ENCODE results near the gene HIC1.
A peak's percentile ranks its signal among the peaks of the same experiment; 100 is the strongest.

HIC1 gene

GRCh38 chr17:2019723-2020122 lies 35.2 kb upstream of the HIC1 start:
- Histone ChIP-seq H3K27ac (ENCODE audit: low read depth, low read length) (no peak overlapping the region), H3K36me3 (ENCODE audit: control insufficient read depth, insufficient read depth, low read length) (no peaks in the 10 kb centered on the region), H3K4me3 (ENCODE audit: low read length) (no peak overlapping the region), H3K4me1 (ENCODE audit: control insufficient read depth, insufficient read depth, low read length) (no peaks in the 10 kb centered on the region), H3K9ac (ENCODE audit: low read length) (no peak overlapping the region), H3K27me3 (ENCODE audit: control insufficient read depth, insufficient read depth, low read length) (peaks cover 10% of the 10 kb centered on the region)

GRCh38 chr17:2020721-2021120 lies 34.2 kb upstream of the HIC1 start:
- peaks cover 10% of the 10 kb centered on the region for H3K27me3 ChIP-seq (ENCODE audit: control insufficient read depth, insufficient read depth, low read length)
- no peaks in the 10 kb centered on the region for H3K4me1 ChIP-seq (ENCODE audit: control insufficient read depth, insufficient read depth, low read length)

GRCh38 chr17:2022647-2023240 lies 32.2 kb upstream of the HIC1 start:
- H3K4me3 ChIP-seq (ENCODE audit: low read length): no peak overlapping the region
- peaks cover 10% of the 10 kb centered on the region for H3K27me3 ChIP-seq (ENCODE audit: control insufficient read depth, insufficient read depth, low read length)
- no peaks in the 10 kb centered on the region for H3K4me1 ChIP-seq (ENCODE audit: control insufficient read depth, insufficient read depth, low read length)
- H3K36me3 ChIP-seq (ENCODE audit: control insufficient read depth, insufficient read depth, low read length): no peaks in the 10 kb centered on the region
- no peak overlapping the region for H3K27ac ChIP-seq (ENCODE audit: low read depth, low read length)
- no peak overlapping the region for H3K9ac ChIP-seq (ENCODE audit: low read length)

More at GRCh38 chr17:2020721-2021120, 34.2 kb upstream of the HIC1 start:
- H3K27ac ChIP-seq (ENCODE audit: low read depth, low read length): no peak overlapping the region
- no peaks in the 10 kb centered on the region for H3K36me3 ChIP-seq (ENCODE audit: control insufficient read depth, insufficient read depth, low read length)
- H3K4me3 ChIP-seq (ENCODE audit: low read length): no peak overlapping the region
- H3K9ac ChIP-seq (ENCODE audit: low read length): no peak overlapping the region

- Histone ChIP-seq H3K4me3 (ENCODE audit: low read length) (no peak overlapping the region), H3K27me3 (ENCODE audit: control insufficient read depth, insufficient read depth, low read length) (peaks cover 11% of the 10 kb centered on the region), H3K9ac (ENCODE audit: low read length) (no peak overlapping the region), H3K27ac (ENCODE audit: low read depth, low read length) (no peak overlapping the region), H3K4me1 (ENCODE audit: control insufficient read depth, insufficient read depth, low read length) (no peaks in the 10 kb centered on the region), H3K36me3 (ENCODE audit: control insufficient read depth, insufficient read depth, low read length) (no peaks in the 10 kb centered on the region)
These were observed 31.6 kb upstream of the HIC1 start for GRCh38 chr17:2023256-2023655.

- Histone ChIP-seq H3K27ac (ENCODE audit: low read depth, low read length) (no peak overlapping the region), H3K9ac (ENCODE audit: low read length) (no peak overlapping the region), H3K36me3 (ENCODE audit: control insufficient read depth, insufficient read depth, low read length) (no peaks in the 10 kb centered on the region), H3K27me3 (ENCODE audit: control insufficient read depth, insufficient read depth, low read length) (peaks cover 4% of the 10 kb centered on the region), H3K4me1 (ENCODE audit: control insufficient read depth, insufficient read depth, low read length) (no peaks in the 10 kb centered on the region), H3K4me3 (ENCODE audit: low read length) (peak overlapping the region; percentile 51)
These were observed 31.0 kb upstream of the HIC1 start for GRCh38 chr17:2023692-2024571.

- Histone ChIP-seq H3K27ac (ENCODE audit: low read depth, low read length) (no peak overlapping the region), H3K9ac (ENCODE audit: low read length) (no peak overlapping the region)
These were observed 30.2 kb upstream of the HIC1 start for GRCh38 chr17:2024572-2025219.

GRCh38 chr17:2025220-2025621 lies 29.7 kb upstream of the HIC1 start, which contains the start of gene RTN4RL1:
TSS of gene RTN4RL1 (minus strand) at chr17:2025334. CDS start at chr17:2024865, 469 bp downstream.
- Histone ChIP-seq H3K27me3 (ENCODE audit: control insufficient read depth, insufficient read depth, low read length) (peaks cover 4% of the 10 kb centered on the region), H3K36me3 (ENCODE audit: control insufficient read depth, insufficient read depth, low read length) (no peaks in the 10 kb centered on the region), H3K4me3 (ENCODE audit: low read length) (peak within 1 kb of the TSS; percentile 51), H3K9ac (ENCODE audit: low read length) (no peak within 1 kb of the TSS), H3K27ac (ENCODE audit: low read depth, low read length) (no peak within 1 kb of the TSS), H3K4me1 (ENCODE audit: control insufficient read depth, insufficient read depth, low read length) (no peaks in the 10 kb centered on the region)

More at GRCh38 chr17:2024572-2025219, 30.2 kb upstream of the HIC1 start:
- peaks cover 4% of the 10 kb centered on the region for H3K27me3 ChIP-seq (ENCODE audit: control insufficient read depth, insufficient read depth, low read length)
- peak overlapping the region; percentile 51 for H3K4me3 ChIP-seq (ENCODE audit: low read length)
- no peaks in the 10 kb centered on the region for H3K4me1 ChIP-seq (ENCODE audit: control insufficient read depth, insufficient read depth, low read length)
- no peaks in the 10 kb centered on the region for H3K36me3 ChIP-seq (ENCODE audit: control insufficient read depth, insufficient read depth, low read length)

GRCh38 chr17:2025622-2026309 lies 29.1 kb upstream of the HIC1 start:
- Histone ChIP-seq H3K9ac (ENCODE audit: low read length) (no peak overlapping the region), H3K27me3 (ENCODE audit: control insufficient read depth, insufficient read depth, low read length) (peaks cover 4% of the 10 kb centered on the region), H3K4me1 (ENCODE audit: control insufficient read depth, insufficient read depth, low read length) (peaks cover under 1% of the 10 kb centered on the region), H3K27ac (ENCODE audit: low read depth, low read length) (no peak overlapping the region), H3K4me3 (ENCODE audit: low read length) (peak overlapping the region; percentile 51), H3K36me3 (ENCODE audit: control insufficient read depth, insufficient read depth, low read length) (no peaks in the 10 kb centered on the region)

- H3K9ac ChIP-seq (ENCODE audit: low read length): no peak overlapping the region
- H3K27ac ChIP-seq (ENCODE audit: low read depth, low read length): no peak overlapping the region
- peaks cover 7% of the 10 kb centered on the region for H3K4me1 ChIP-seq (ENCODE audit: control insufficient read depth, insufficient read depth, low read length)
- H3K4me3 ChIP-seq (ENCODE audit: low read length): no peak overlapping the region
- peaks cover 4% of the 10 kb centered on the region for H3K27me3 ChIP-seq (ENCODE audit: control insufficient read depth, insufficient read depth, low read length)
- H3K36me3 ChIP-seq (ENCODE audit: control insufficient read depth, insufficient read depth, low read length): no peaks in the 10 kb centered on the region
These were observed 27.2 kb upstream of the HIC1 start for GRCh38 chr17:2027528-2028233.

- no peak overlapping the region for H3K27ac ChIP-seq (ENCODE audit: low read depth, low read length)
- H3K9ac ChIP-seq (ENCODE audit: low read length): no peak overlapping the region
- no peak overlapping the region for H3K4me3 ChIP-seq (ENCODE audit: low read length)
- no peaks in the 10 kb centered on the region for H3K36me3 ChIP-seq (ENCODE audit: control insufficient read depth, insufficient read depth, low read length)
- peaks cover 4% of the 10 kb centered on the region for H3K27me3 ChIP-seq (ENCODE audit: control insufficient read depth, insufficient read depth, low read length)
- H3K4me1 ChIP-seq (ENCODE audit: control insufficient read depth, insufficient read depth, low read length): peaks cover 7% of the 10 kb centered on the region
These were observed 26.7 kb upstream of the HIC1 start for GRCh38 chr17:2028234-2028614.

GRCh38 chr17:2028737-2029136 lies 26.2 kb upstream of the HIC1 start:
- Histone ChIP-seq H3K4me1 (ENCODE audit: control insufficient read depth, insufficient read depth, low read length) (peaks cover 7% of the 10 kb centered on the region), H3K27ac (ENCODE audit: low read depth, low read length) (no peak overlapping the region), H3K4me3 (ENCODE audit: low read length) (no peak overlapping the region), H3K9ac (ENCODE audit: low read length) (no peak overlapping the region), H3K27me3 (ENCODE audit: control insufficient read depth, insufficient read depth, low read length) (peaks cover 4% of the 10 kb centered on the region), H3K36me3 (ENCODE audit: control insufficient read depth, insufficient read depth, low read length) (no peaks in the 10 kb centered on the region)
